SK-N-SH (cell line): ENCODE results near the gene PROSER2. TPM values are rescaled to one million over a fixed set of nuclear protein-coding genes. Genes with fewer than 3 reads are reported as not detected.

Experiments used
- CTCF ChIA-PET: fragments of 300-600, 350-600 bp; formaldehyde crosslinking; extraction: SDS; loops from one replicate; lab custom pipeline; 2021; lab: Yijun Ruan, JAX
- POLR2A ChIA-PET: fragments of 350-600 bp; sonication (Branson Sonifier 250); formaldehyde crosslinking; extraction: SDS; loops from one replicate; lab custom pipeline; 2020; ENCODE audit warnings: antibody characterized with exemption, inconsistent platforms; lab: Yijun Ruan, JAX
- DNase-seq: peaks from one replicate; pipeline ENCODE4 v3.0.0; 2012
- H2AFZ ChIP-seq: fragments of 200-600 bp; sonication (generic); 2 replicates; pipeline ENCODE4 v1.8.1; 2016; ENCODE audit warnings: antibody characterized with exemption, mild to moderate bottlenecking, low read depth
- H3F3A ChIP-seq: fragments of 200-600 bp; sonication (generic); replicated peaks from 2 replicates; pipeline ENCODE3; 2016; ENCODE audit warnings: antibody characterized with exemption, mild to moderate bottlenecking; ENCODE audit not compliant: insufficient read depth
- H3K27ac ChIP-seq, 2 experiments: fragments of 200-500 bp in 1 of 2; fragments of 200-600 bp in 1 of 2; sonication (Bioruptor generic) in 1 of 2; sonication (generic), shearing (Covaris generic) in 1 of 2; 2 replicates each; pipeline versions ENCODE4 v1.5.1 to v1.6.1; 2014 to 2016; ENCODE audit warnings: low read depth in 2 of 2, inconsistent platforms in 1 of 2, low read length in 1 of 2, mild to moderate bottlenecking in 1 of 2, mixed read lengths in 1 of 2
- H3K27me3 ChIP-seq: fragments of 200-600 bp; sonication (generic), shearing (Covaris generic); 2 replicates; pipeline ENCODE4 v1.6.1; 2016; ENCODE audit warnings: mixed run types; ENCODE audit not compliant: insufficient read depth
- H3K36me3 ChIP-seq, 2 experiments: fragments of 200-500 bp in 1 of 2; fragments of 200-600 bp in 1 of 2; sonication (Bioruptor generic) in 1 of 2; sonication (generic) in 1 of 2; replicated peaks in 1 of 2; 2 replicates each; pipeline versions ENCODE3 to v1.5.1; 2014 to 2016; ENCODE audit warnings: low read length in 1 of 2, mild to moderate bottlenecking in 1 of 2; ENCODE audit not compliant: insufficient read depth in 2 of 2, control insufficient read depth in 1 of 2
- H3K4me1 ChIP-seq, 2 experiments: fragments of 200-500 bp in 1 of 2; fragments of 200-600 bp in 1 of 2; sonication (Bioruptor generic) in 1 of 2; sonication (generic), shearing (Covaris generic) in 1 of 2; 2 replicates each; pipeline versions ENCODE4 v1.5.1 to v1.6.1; 2014 to 2016; ENCODE audit warnings: low read depth in 1 of 2, low read length in 1 of 2, mixed run types in 1 of 2; ENCODE audit not compliant: insufficient read depth in 2 of 2, control insufficient read depth in 1 of 2
- H3K4me2 ChIP-seq: fragments of 200-600 bp; sonication (generic), shearing (Covaris generic); 2 replicates; pipeline ENCODE4 v1.6.1; 2017; ENCODE audit warnings: mixed run types
- H3K4me3 ChIP-seq, 2 experiments: fragments of 200-500 bp in 1 of 2; fragments of 200-600 bp in 1 of 2; sonication (Bioruptor generic) in 1 of 2; sonication (generic), shearing (Covaris generic) in 1 of 2; 2 replicates each; pipeline versions ENCODE4 v1.5.1 to v1.8.1; 2014 to 2016; ENCODE audit warnings: low read depth in 2 of 2, inconsistent platforms in 1 of 2, low read length in 1 of 2, mild to moderate bottlenecking in 1 of 2, mixed read lengths in 1 of 2, moderate library complexity in 1 of 2
- H3K79me2 ChIP-seq: fragments of 200-600 bp; sonication (generic); 2 replicates; pipeline ENCODE4 v1.8.1; 2017; ENCODE audit warnings: mild to moderate bottlenecking; ENCODE audit not compliant: insufficient read depth
- H3K9ac ChIP-seq: fragments of 200-600 bp; sonication (generic); 2 replicates; pipeline ENCODE4 v1.6.1; 2017; ENCODE audit warnings: mixed run types
- H3K9me2 ChIP-seq: fragments of 200-600 bp; sonication (generic); 2 replicates; pipeline ENCODE4 v1.6.1; 2017; ENCODE audit warnings: mixed run types
- H3K9me3 ChIP-seq: fragments of 200-600 bp; sonication (generic); 2 replicates; pipeline ENCODE4 v1.6.1; 2017; ENCODE audit warnings: mixed run types, mild to moderate bottlenecking, moderate library complexity
- H4K20me1 ChIP-seq: fragments of 200-600 bp; sonication (generic); 2 replicates; pipeline ENCODE4 v1.6.1; 2017; ENCODE audit warnings: mild to moderate bottlenecking, mixed run types; ENCODE audit not compliant: insufficient read depth
- CHD2 ChIP-seq: fragments of 150-350 bp; IDR thresholded peaks from 2 replicates; pipeline ENCODE4 v1.6.1; 2018; ENCODE audit warnings: low read length; ENCODE audit not compliant: partially characterized antibody
- ELF1 ChIP-seq: IDR thresholded peaks from 2 replicates; pipeline ENCODE4 v1.4.0; 2012
- EP300 ChIP-seq, 2 experiments: IDR thresholded peaks; 2 replicates each; pipeline versions ENCODE4 v1.4.0 to v1.6.1; 2012; ENCODE audit warnings: borderline replicate concordance in 1 of 2, low read depth in 1 of 2, low read length in 1 of 2
- FOXJ3 ChIP-seq: sonication (generic); formaldehyde crosslinking; IDR thresholded peaks from 2 replicates; pipeline ENCODE4 v1.5.1; 2020; ENCODE audit warnings: mild to moderate bottlenecking, missing genetic modification reagents
- GATA2 ChIP-seq: sonication (generic); formaldehyde crosslinking; IDR thresholded peaks from 2 replicates; pipeline ENCODE4 v1.5.0; 2020; ENCODE audit warnings: mild to moderate bottlenecking, missing genetic modification reagents
- IRF3 ChIP-seq: fragments of 150-350 bp; IDR thresholded peaks from 2 replicates; pipeline ENCODE4 v1.6.1; 2016; ENCODE audit warnings: mild to moderate bottlenecking, low read depth, low read length
- MEF2A ChIP-seq: IDR thresholded peaks from 2 replicates; pipeline ENCODE4 v1.4.0; 2012; ENCODE audit warnings: low read depth, borderline replicate concordance
- MXI1 ChIP-seq: IDR thresholded peaks from 2 replicates; pipeline ENCODE4 v1.6.1; 2012; ENCODE audit warnings: mild to moderate bottlenecking, low read depth, low read length, improper control_type of control experiment
- NRF1 ChIP-seq: IDR thresholded peaks from 2 replicates; pipeline ENCODE4 v1.6.1; 2012; ENCODE audit warnings: low read depth, mild to moderate bottlenecking, low read length
- POLR2AphosphoS5 ChIP-seq: IDR thresholded peaks from 2 replicates; pipeline ENCODE4 v1.6.1; 2012; ENCODE audit warnings: low read depth, low read length
- REST ChIP-seq: IDR thresholded peaks from 2 replicates; pipeline ENCODE4 v1.6.1; 2012; ENCODE audit warnings: mild to moderate bottlenecking, low read depth, low read length, moderate library complexity
- RFX5 ChIP-seq: IDR thresholded peaks from 2 replicates; pipeline ENCODE4 v1.6.1; 2012; ENCODE audit warnings: mild to moderate bottlenecking, improper control_type of control experiment, low read length
- SIN3A ChIP-seq: IDR thresholded peaks from 2 replicates; pipeline ENCODE4 v1.6.1; 2012; ENCODE audit warnings: low read depth, mild to moderate bottlenecking, low read length, moderate library complexity, borderline replicate concordance
- SMC3 ChIP-seq: IDR thresholded peaks from 2 replicates; pipeline ENCODE4 v1.6.1; 2012; ENCODE audit warnings: low read depth, low read length, improper control_type of control experiment
- TEAD4 ChIP-seq: IDR thresholded peaks from 2 replicates; pipeline ENCODE4 v1.4.0; 2012; ENCODE audit warnings: mild to moderate bottlenecking, borderline replicate concordance; ENCODE audit not compliant: insufficient read depth
- WGBS: methylation state at CpG from one replicate; pipeline ENCODE4 v1.1.6; 2017; ENCODE audit warnings: low lambda C conversion rate; 5-methylcytosine and 5-hydroxymethylcytosine counted together
- polyA plus RNA-seq, 3 experiments: library from polyadenylated mRNA; depleted of rRNA; stranded (reverse); fragments of >200 nt; gene quantifications; 2 replicates each; pipeline ENCODE4 v1.2.3, GENCODE V29; 2012
- TF ChIP-seq, protein P1 (sequence below): IDR thresholded peaks from 2 replicates; pipeline ENCODE4; 2012
- TF ChIP-seq, protein P2 (sequence below): IDR thresholded peaks from 2 replicates; pipeline ENCODE4 v1.4.0; 2012; ENCODE audit warnings: low read depth, borderline replicate concordance
- TF ChIP-seq, protein P3 (sequence below): fragments of 200-600 bp; sonication (generic); IDR thresholded peaks from 2 replicates; pipeline ENCODE4 v1.6.1; 2017; ENCODE audit warnings: antibody characterized with exemption, mild to moderate bottlenecking, moderate library complexity

Gene PROSER2
- polyA plus RNA-seq, 1 of the 3 experiments (the other 2 are of a cell fraction), result 0.95 TPM

DNA sequence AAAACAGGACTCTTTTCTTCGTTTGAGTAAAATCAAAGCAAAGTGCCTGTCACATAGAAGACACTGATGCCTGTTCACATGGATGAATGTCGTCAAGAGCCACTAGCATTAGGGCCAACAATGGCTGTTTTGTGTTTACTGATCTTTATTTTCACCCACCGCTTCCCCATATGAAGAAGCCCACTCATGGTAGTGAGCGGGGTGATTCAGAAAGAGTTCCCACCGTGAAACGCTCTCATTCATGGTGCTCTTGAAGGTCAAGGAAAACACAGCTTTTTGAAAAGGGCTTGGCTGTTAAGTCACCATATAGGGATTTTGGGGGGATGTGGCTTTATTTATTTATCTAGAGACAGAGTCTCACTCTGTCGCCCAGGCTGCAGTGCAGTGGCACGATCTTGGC lies 12.5 kb downstream of the PROSER2 start (continued):
- TF ChIP-seq, protein P1, sequence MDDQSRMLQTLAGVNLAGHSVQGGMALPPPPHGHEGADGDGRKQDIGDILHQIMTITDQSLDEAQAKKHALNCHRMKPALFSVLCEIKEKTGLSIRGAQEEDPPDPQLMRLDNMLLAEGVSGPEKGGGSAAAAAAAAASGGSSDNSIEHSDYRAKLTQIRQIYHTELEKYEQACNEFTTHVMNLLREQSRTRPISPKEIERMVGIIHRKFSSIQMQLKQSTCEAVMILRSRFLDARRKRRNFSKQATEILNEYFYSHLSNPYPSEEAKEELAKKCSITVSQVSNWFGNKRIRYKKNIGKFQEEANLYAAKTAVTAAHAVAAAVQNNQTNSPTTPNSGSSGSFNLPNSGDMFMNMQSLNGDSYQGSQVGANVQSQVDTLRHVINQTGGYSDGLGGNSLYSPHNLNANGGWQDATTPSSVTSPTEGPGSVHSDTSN, result no peak
- no peak for TF ChIP-seq SMC3
- TF ChIP-seq NRF1, result no peak
- no peak for TF ChIP-seq FOXJ3
- no peak for TF ChIP-seq MXI1
- TF ChIP-seq, protein P2, sequence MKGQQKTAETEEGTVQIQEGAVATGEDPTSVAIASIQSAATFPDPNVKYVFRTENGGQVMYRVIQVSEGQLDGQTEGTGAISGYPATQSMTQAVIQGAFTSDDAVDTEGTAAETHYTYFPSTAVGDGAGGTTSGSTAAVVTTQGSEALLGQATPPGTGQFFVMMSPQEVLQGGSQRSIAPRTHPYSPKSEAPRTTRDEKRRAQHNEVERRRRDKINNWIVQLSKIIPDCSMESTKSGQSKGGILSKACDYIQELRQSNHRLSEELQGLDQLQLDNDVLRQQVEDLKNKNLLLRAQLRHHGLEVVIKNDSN, result no peak
- TF ChIP-seq, protein P3, sequence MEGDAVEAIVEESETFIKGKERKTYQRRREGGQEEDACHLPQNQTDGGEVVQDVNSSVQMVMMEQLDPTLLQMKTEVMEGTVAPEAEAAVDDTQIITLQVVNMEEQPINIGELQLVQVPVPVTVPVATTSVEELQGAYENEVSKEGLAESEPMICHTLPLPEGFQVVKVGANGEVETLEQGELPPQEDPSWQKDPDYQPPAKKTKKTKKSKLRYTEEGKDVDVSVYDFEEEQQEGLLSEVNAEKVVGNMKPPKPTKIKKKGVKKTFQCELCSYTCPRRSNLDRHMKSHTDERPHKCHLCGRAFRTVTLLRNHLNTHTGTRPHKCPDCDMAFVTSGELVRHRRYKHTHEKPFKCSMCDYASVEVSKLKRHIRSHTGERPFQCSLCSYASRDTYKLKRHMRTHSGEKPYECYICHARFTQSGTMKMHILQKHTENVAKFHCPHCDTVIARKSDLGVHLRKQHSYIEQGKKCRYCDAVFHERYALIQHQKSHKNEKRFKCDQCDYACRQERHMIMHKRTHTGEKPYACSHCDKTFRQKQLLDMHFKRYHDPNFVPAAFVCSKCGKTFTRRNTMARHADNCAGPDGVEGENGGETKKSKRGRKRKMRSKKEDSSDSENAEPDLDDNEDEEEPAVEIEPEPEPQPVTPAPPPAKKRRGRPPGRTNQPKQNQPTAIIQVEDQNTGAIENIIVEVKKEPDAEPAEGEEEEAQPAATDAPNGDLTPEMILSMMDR, result no peak
- no peak for TF ChIP-seq EP300 (IDR thresholded peaks at IDR 0.05; ENCODE audit: borderline replicate concordance in 1 of 2, low read depth in 1 of 2, low read length in 1 of 2)

DNA sequence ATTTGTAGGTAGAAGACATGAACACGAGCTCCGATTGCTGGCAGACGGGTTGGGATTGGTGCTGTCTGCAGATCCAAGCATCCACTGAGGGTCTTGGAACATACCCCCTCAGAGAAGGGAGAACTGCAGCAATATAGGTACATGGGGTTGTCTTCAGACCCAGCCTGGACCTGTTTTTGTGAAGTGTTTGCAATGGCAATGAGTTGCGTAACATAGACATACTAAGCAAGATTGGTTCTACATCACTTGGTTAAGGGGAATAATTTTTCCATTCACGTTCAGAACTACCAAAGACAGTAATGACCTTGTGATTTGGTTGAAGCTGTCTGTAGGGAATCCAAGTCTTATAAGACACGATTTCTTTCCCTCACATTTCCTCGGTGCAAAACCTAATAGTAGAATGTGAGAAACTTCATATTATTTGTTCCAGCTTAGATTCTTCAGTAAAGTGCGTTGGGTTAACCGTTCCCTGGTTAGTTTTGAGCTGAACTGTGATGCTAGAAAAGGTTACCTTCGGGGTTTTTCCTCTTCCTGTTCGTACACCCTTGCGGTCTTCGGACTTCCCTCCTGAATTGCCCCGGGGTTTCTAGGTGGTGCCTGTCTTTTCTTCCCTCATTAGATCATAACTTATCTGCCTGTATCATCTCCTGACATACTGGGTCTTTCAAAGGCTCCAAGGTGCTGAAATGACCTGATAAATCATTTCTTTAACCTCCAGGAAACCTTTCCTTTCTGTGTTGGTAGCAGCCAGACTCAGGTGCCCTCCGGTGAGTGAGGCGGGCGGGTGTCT lies 14.4 kb downstream of the PROSER2 start:
- POLR2A ChIA-PET, result no interaction called here
- 75% methylated on average over 16 of the region's 17 CpGs for WGBS
- H3F3A ChIP-seq, result no peaks in the 10 kb centered on the region
- no peaks in the 10 kb centered on the region for H3K36me3 ChIP-seq
- H3K27ac ChIP-seq, result no peak overlapping the region
- H3K9me2 ChIP-seq, result no peaks in the 10 kb centered on the region
- no peaks in the 10 kb centered on the region for H3K79me2 ChIP-seq
- H3K4me3 ChIP-seq, result no peak overlapping the region; a peak in 1 of 4 replicates
- no peaks in the 10 kb centered on the region for H3K9me3 ChIP-seq
- CTCF ChIA-PET, result interaction anchor here (1.5 to 2.8 kb wide), 2 partner anchors 8 to 18 kb away, joined by 3 to 15 read pairs; no protein-coding TSS in a partner anchor
- H3K27me3 ChIP-seq, result no peaks in the 10 kb centered on the region
- no peaks in the 10 kb centered on the region for H3K4me1 ChIP-seq
- no peak for DNase-seq
- H2AFZ ChIP-seq, result no peak overlapping the region
- H3K4me2 ChIP-seq, result no peak overlapping the region
- no peak overlapping the region for H3K9ac ChIP-seq
- no peaks in the 10 kb centered on the region for H4K20me1 ChIP-seq
- TF ChIP-seq POLR2AphosphoS5, result no peak
- no peak for TF ChIP-seq EP300 (IDR thresholded peaks at IDR 0.05; ENCODE audit: borderline replicate concordance in 1 of 2, low read depth in 1 of 2, low read length in 1 of 2)
- no peak for TF ChIP-seq SMC3
- TF ChIP-seq CHD2, result no peak
- no peak for TF ChIP-seq IRF3
- TF ChIP-seq MEF2A, result no peak
- TF ChIP-seq ELF1, result no peak
- TF ChIP-seq GATA2 (CRISPR knock-in tag), result no peak
- no peak for TF ChIP-seq REST
- TF ChIP-seq RFX5, result no peak
- no peak for TF ChIP-seq SIN3A
- no peak for TF ChIP-seq TEAD4
- TF ChIP-seq, protein P1, result no peak
